AG04449 (cell line): Measurements from ENCODE around the gene PNMA1.

Source experiments
- CTCF ChIA-PET: fragments of 350-600 bp; formaldehyde crosslinking; extraction: SDS; loops from one replicate; lab custom pipeline; 2021; ENCODE audit warnings: antibody characterized with exemption; lab: Yijun Ruan, JAX
- POLR2A ChIA-PET: fragments of 400-600, 350-600 bp; formaldehyde crosslinking; extraction: SDS; loops from one replicate; lab custom pipeline; 2020; ENCODE audit warnings: antibody characterized with exemption, inconsistent platforms; lab: Yijun Ruan, JAX
- DNase-seq: peaks from one replicate; pipeline ENCODE4 v3.0.0-alpha.2; 2010; ENCODE audit warnings: low read depth, low spot score
- H3K4me3 ChIP-seq: 2 replicates; pipeline ENCODE4 v1.5.1; 2011; ENCODE audit warnings: low read depth, mild to moderate bottlenecking, control low read depth, low read length
- TF ChIP-seq, protein P1 (sequence below): IDR thresholded peaks from one replicate; pipeline ENCODE4 v1.5.1; 2011; ENCODE audit warnings: mild to moderate bottlenecking, moderate library complexity, low read length, control low read depth, inconsistent platforms; ENCODE audit not compliant: insufficient read depth; ENCODE audit errors: missing control alignments

Gene PNMA1

DNA sequence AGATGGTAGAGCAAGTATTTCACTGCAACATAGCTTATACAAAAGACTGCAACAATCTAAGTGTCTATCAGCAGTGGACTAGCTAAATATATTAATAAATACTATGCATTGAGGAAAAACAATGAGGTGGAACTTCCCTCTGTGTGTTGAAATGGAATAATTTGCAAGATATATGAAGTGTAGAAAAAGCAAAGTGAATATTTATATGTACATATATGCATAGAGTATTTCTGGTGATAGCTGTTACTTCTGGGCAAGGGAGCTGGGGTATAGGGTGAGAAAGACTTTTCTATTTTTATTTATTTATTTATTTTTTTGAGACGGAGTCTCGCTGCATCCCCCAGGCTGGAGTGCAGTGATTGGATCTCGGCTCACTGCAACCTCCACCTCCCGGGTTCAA, 35.5 kb downstream of the PNMA1 start:
- DNase-seq: no peak
- ChIA-PET CTCF (interaction anchor here (0.6 to 1.1 kb wide), 2 partner anchors 16 to 23 kb away, joined by 3 read pairs; no protein-coding TSS in a partner anchor), POLR2A (no interaction called here)
- TF ChIP-seq, protein P1, sequence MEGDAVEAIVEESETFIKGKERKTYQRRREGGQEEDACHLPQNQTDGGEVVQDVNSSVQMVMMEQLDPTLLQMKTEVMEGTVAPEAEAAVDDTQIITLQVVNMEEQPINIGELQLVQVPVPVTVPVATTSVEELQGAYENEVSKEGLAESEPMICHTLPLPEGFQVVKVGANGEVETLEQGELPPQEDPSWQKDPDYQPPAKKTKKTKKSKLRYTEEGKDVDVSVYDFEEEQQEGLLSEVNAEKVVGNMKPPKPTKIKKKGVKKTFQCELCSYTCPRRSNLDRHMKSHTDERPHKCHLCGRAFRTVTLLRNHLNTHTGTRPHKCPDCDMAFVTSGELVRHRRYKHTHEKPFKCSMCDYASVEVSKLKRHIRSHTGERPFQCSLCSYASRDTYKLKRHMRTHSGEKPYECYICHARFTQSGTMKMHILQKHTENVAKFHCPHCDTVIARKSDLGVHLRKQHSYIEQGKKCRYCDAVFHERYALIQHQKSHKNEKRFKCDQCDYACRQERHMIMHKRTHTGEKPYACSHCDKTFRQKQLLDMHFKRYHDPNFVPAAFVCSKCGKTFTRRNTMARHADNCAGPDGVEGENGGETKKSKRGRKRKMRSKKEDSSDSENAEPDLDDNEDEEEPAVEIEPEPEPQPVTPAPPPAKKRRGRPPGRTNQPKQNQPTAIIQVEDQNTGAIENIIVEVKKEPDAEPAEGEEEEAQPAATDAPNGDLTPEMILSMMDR: no peak
- no peak overlapping the region for H3K4me3 ChIP-seq

DNA sequence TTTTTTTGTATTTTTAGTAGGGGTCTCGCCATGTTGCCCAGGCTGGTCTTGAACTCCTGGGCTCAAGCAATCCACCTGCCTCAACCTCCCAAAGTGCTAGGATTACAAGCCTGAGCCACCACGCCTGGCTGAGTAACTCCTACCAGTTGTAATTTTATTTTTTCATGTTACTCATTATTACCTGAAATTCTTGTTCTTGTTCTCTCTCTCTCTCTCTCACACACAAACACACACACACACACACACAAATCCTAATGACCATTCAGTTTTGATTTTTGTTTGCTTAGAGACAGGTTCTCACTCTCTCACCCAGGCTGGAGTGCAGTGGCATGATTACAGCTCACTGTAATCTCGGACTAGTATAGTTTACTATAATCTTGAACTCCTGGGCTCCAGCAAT, 39.2 kb downstream of the PNMA1 start:
- no peak overlapping the region for H3K4me3 ChIP-seq
- ChIA-PET POLR2A (no interaction called here), CTCF (interaction anchor here (1.3 to 4.4 kb wide), 3 partner anchors 12 to 42 kb away, joined by 3 to 31 read pairs (median 9); no protein-coding TSS in a partner anchor)
- DNase-seq: no peak
- TF ChIP-seq, protein P1: no peak

DNA sequence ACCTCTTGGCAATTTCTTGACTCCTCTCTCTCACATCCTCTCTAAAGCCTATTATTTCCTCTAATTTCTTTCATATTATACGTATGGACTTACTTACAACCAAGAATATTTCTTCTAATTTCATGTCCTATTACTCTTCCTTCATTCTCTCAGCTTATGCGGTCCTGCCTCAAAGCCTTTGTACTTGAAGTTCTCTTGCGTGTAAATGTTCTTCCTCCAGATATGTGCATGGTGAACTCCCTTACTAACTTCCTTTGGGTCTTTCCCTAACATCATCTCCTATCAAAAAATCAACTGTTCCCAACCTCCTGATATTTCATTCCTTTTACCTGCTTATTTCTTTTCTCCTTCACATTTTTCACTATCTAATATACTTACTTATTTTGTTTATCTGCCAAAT, 46.3 kb downstream of the PNMA1 start:
- no peak for DNase-seq
- ChIA-PET POLR2A (no interaction called here), CTCF (no interaction called here)
- TF ChIP-seq, protein P1: no peak
- H3K4me3 ChIP-seq: no peak overlapping the region

DNA sequence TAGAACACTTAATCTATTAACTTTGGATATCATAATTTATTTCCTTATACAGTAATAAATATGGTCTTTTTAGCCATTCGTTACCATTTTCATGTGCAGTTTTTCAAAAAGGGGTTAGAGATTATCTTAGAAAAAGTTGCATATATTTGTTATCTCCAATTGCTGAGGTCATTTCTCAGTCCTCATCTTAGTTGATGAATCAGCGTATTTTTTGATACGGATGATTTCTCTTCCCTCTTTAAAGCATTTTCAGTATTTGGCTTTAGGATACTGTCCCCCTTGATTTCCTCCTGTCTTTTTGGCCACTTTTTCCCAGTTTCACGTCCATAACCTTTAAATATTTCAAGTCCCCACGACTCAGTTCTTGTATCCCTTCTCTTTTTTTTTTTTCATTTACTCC, 47.6 kb downstream of the PNMA1 start:
- TF ChIP-seq, protein P1: no peak
- CTCF ChIA-PET: interaction anchor here (1.0 kb wide), 1 partner anchor 17 kb away, joined by 3 read pairs; no protein-coding TSS in a partner anchor
- no peak overlapping the region for H3K4me3 ChIP-seq
- POLR2A ChIA-PET: no interaction called here
- DNase-seq: no peak

DNA sequence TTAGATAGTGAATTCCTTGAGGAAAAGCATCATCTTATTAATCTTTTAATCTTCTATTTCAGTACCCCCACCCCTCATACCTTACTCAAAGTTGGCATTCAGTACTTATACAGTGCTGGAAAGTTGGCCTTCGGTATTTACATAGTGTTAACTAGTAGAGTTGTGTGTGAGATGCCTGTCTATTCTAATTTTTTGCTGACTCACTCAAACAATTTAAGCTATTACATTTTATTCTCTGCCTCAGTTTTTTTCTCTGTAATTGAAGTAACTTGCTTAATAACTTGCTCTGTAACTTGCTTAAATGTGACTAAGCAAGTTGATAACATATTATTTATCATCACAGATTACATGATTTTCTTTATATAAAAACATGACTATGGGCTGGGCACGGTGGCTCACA, 49.1 kb downstream of the PNMA1 start:
- no peak overlapping the region for H3K4me3 ChIP-seq
- CTCF ChIA-PET: interaction anchor here (5.8 kb wide), 1 partner anchor 10 kb away, joined by 31 read pairs; no protein-coding TSS in a partner anchor
- POLR2A ChIA-PET: no interaction called here
- TF ChIP-seq, protein P1: no peak
- no peak for DNase-seq

DNA sequence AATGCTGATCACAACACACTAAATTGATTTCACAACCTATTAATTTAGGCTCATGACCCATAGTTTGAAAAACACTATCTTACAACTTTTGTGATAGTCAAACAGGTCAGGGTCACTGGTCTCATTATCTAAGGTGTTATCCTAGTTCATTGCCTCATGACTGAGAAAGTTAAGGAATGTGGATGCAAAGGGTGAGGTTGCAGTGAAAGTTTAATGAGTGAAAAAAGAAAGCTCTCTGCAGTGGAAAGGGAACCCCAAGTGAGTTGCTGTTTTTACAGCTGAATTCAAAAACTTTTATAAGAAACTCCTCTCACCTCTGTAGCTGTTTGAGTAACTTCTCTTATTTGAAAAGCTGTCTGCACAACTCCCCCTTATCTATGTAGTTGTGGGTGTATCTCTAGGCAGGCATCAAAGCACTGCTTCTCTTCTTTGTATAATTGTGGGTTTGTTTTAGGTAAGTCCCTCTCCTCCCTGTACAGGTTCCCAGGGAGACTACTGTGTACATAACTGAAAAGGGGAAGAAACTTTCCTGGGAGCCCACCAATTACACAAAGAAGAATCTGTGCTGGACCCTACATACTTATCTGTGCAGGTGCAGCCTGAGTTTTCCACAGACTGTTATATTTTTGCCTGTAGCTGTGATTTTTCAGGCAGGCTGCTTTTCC, 50.5 kb downstream of the PNMA1 start:
- TF ChIP-seq, protein P1: no peak
- CTCF ChIA-PET: interaction anchor here (0.8 to 5.8 kb wide), 7 partner anchors 8 to 155 kb away, joined by 3 to 31 read pairs (median 7); no protein-coding TSS in a partner anchor

More for the DNA sequence above, 50.5 kb downstream of the PNMA1 start:
- POLR2A ChIA-PET: interaction anchor here (1.3 kb wide), 1 partner anchor 23 kb away, joined by 3 read pairs; no protein-coding TSS in a partner anchor
- H3K4me3 ChIP-seq: no peak overlapping the region
- no peak for DNase-seq
